ENCODE results near the gene CMYA5. TPM values are rescaled to one million over a fixed set of nuclear protein-coding genes. Genes with fewer than 3 reads are reported as not detected.
"Not testable (repeated sequence)": the region's sequence is repeated elsewhere in the genome, so short reads cannot be mapped to it uniquely, and the experiment has no call there.

CMYA5 gene
- total and polyA plus RNA-seq, 2 donors = 2.7 to 7.2 TPM

DNA sequence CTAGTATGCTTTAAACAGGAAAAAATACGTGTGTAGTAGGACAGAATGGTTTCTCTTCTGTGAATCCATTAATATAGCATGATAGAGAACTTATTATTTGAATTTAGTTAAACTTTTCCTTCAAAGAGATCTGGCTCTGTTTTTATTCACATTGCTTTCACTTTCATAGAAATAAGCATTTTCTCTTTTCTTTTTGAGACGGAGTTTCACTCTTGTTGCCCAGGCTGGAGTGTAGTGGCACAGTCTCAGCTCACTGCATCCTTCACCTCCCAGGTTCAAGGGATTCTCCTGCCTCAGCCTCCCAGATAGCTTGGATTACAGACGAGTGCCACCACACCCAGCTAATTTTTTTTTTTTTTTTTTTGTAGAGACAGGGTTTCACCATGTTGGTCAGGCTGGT is 7.5 kb upstream of the CMYA5 start:
- H3K27ac ChIP-seq (ENCODE audit: low read depth in 1 of 2, low read length in 1 of 2); H3K4me3 ChIP-seq (ENCODE audit: low read length in 2 of 2); H3K27me3 ChIP-seq (ENCODE audit: control insufficient read depth in 2 of 2, insufficient read depth in 1 of 2, low read length in 1 of 2); DNase-seq (ENCODE audit: low read depth in 6 of 9, low spot score in 9 of 9); H3K9me3 ChIP-seq (ENCODE audit: control insufficient read depth in 2 of 2, insufficient read depth in 1 of 2, low read length in 1 of 2); H3K4me1 ChIP-seq (ENCODE audit: control insufficient read depth in 2 of 2, insufficient read depth in 2 of 2, low read length in 2 of 2): not testable (repeated sequence)
- WGBS = 94% methylated on average over 3 of the region's 3 CpGs
- H3K36me3 ChIP-seq (ENCODE audit: control insufficient read depth in 2 of 2, insufficient read depth in 2 of 2, low read length in 1 of 2) = peaks cover 11 to 55% of the 10 kb centered on the region in 2 donors

DNA sequence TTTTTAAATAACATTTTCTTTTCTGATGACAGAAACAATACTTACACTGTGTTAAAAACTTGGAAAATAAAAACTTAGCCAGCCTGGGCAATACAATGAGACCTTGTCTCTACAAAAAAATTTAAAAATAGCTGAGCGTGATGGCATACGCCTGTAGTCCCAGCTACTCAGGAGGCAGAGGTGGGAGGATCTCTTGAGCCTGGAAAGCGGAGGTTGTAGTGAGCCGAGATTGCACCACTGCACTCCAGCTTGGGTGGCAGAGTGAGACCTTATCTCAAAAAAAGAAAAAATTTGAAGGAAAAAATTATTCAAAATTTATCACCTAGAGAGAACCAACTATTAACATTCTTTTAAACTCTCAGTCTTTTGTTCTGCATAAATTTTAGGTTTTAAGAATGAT is 4.9 kb upstream of the CMYA5 start:
- Histone ChIP-seq H3K9me3 (ENCODE audit: control insufficient read depth in 2 of 2, insufficient read depth in 1 of 2, low read length in 1 of 2) (no peaks in the 10 kb centered on the region), H3K27me3 (ENCODE audit: control insufficient read depth in 2 of 2, insufficient read depth in 1 of 2, low read length in 1 of 2) (peaks cover 0 to 4% of the 10 kb centered on the region in 2 donors), H3K4me1 (ENCODE audit: control insufficient read depth in 2 of 2, insufficient read depth in 2 of 2, low read length in 2 of 2) (peaks cover 0 to 5% of the 10 kb centered on the region in 2 donors), H3K27ac (ENCODE audit: low read depth in 1 of 2, low read length in 1 of 2) (no peak overlapping the region), H3K36me3 (ENCODE audit: control insufficient read depth in 2 of 2, insufficient read depth in 2 of 2, low read length in 1 of 2) (peaks cover 18 to 45% of the 10 kb centered on the region in 2 donors), H3K4me3 (ENCODE audit: low read length in 2 of 2) (no peak overlapping the region)
- WGBS = 96% methylated on average over 4 of the region's 4 CpGs
- DNase-seq (ENCODE audit: low read depth in 6 of 9, low spot score in 9 of 9) = no peak

DNA sequence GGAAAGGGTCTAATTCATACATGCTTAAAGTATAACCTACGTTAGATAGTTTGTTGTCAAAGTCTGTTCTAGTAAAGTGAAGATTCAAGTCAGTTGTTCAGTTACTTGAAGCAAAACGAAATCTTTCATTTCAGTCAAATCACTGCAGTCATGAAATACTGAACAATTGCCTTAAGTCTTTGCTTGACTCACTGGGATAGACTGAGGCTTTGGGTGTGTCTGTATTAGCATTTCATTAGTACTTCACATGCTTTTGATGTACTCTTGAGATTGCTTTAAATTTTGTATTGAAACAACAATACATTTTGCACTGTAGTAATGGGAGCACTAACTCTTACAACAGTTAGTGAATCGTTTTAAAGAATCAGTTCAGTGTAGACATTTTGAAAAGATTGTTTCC is 4.0 kb upstream of the CMYA5 start:
- Histone ChIP-seq H3K4me3 (ENCODE audit: low read length in 2 of 2) (no peak overlapping the region), H3K27me3 (ENCODE audit: control insufficient read depth in 2 of 2, insufficient read depth in 1 of 2, low read length in 1 of 2) (peaks cover 0 to 8% of the 10 kb centered on the region in 2 donors), H3K27ac (ENCODE audit: low read depth in 1 of 2, low read length in 1 of 2) (peak overlapping the region; percentile 8 to 78), H3K4me1 (ENCODE audit: control insufficient read depth in 2 of 2, insufficient read depth in 2 of 2, low read length in 2 of 2) (peaks cover 0 to 5% of the 10 kb centered on the region in 2 donors), H3K36me3 (ENCODE audit: control insufficient read depth in 2 of 2, insufficient read depth in 2 of 2, low read length in 1 of 2) (peaks cover 23 to 38% of the 10 kb centered on the region in 2 donors), H3K9me3 (ENCODE audit: control insufficient read depth in 2 of 2, insufficient read depth in 1 of 2, low read length in 1 of 2) (peaks cover 0 to 4% of the 10 kb centered on the region in 2 donors)
- DNase-seq (ENCODE audit: low read depth in 6 of 9, low spot score in 9 of 9) = peak in 2 of 9 donors; percentile 13 to 48
- 73% methylated on average over 3 of the region's 3 CpGs for WGBS

DNA sequence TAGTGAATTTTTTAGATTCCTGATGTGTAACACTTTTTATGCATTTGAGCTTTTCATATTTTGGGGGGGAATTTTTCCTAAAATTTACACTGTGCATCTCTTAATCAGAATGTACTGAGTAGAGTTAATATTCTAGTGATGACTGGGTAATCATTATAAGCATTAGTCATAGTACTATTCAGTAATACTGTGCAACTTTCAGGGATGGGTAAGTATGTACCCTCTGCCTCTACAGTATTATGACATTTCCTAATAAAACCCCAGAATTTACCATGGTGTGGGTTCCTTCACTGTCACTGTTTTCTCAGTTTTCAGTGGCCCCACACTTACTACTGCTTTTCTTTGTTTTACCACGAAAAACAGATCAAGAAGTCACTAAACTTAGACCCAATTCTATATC is 2.8 kb upstream of the CMYA5 start:
- peaks cover 0 to 4% of the 10 kb centered on the region in 2 donors for H3K9me3 ChIP-seq (ENCODE audit: control insufficient read depth in 2 of 2, insufficient read depth in 1 of 2, low read length in 1 of 2)
- H3K27me3 ChIP-seq (ENCODE audit: control insufficient read depth in 2 of 2, insufficient read depth in 1 of 2, low read length in 1 of 2) = peaks cover 0 to 8% of the 10 kb centered on the region in 2 donors
- 96% methylated on average over 1 of the region's 1 CpG for WGBS
- no peak for DNase-seq (ENCODE audit: low read depth in 6 of 9, low spot score in 9 of 9)
- H3K4me3 ChIP-seq (ENCODE audit: low read length in 2 of 2) = no peak overlapping the region
- H3K4me1 ChIP-seq (ENCODE audit: control insufficient read depth in 2 of 2, insufficient read depth in 2 of 2, low read length in 2 of 2) = peaks cover 0 to 9% of the 10 kb centered on the region in 2 donors
- H3K36me3 ChIP-seq (ENCODE audit: control insufficient read depth in 2 of 2, insufficient read depth in 2 of 2, low read length in 1 of 2) = peaks cover 23 to 35% of the 10 kb centered on the region in 2 donors
- H3K27ac ChIP-seq (ENCODE audit: low read depth in 1 of 2, low read length in 1 of 2) = no peak overlapping the region

DNA sequence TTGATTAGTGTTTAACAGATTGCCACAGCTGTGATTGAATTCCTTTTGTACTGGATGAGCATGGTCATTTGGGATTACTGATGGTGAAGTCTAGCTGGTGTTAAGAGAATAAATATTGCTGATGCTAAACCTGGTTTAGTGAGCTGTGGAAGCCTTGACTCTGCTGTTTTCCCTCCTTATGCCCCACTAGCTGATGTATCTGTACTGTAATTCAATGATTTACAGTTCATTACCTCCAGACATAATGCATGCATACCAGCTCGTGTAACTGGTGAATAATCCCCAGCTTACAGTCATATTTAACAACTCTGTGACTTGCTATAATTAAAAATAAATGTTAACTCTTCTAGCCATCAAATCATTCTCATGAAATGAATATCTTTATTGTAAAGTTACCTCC is 1.7 kb upstream of the CMYA5 start:
- Histone ChIP-seq H3K4me3 (ENCODE audit: low read length in 2 of 2) (no peak overlapping the region), H3K27ac (ENCODE audit: low read depth in 1 of 2, low read length in 1 of 2) (no peak overlapping the region), H3K36me3 (ENCODE audit: control insufficient read depth in 2 of 2, insufficient read depth in 2 of 2, low read length in 1 of 2) (peaks cover 17 to 24% of the 10 kb centered on the region in 2 donors), H3K27me3 (ENCODE audit: control insufficient read depth in 2 of 2, insufficient read depth in 1 of 2, low read length in 1 of 2) (peaks cover 0 to 8% of the 10 kb centered on the region in 2 donors), H3K4me1 (ENCODE audit: control insufficient read depth in 2 of 2, insufficient read depth in 2 of 2, low read length in 2 of 2) (peaks cover 0 to 12% of the 10 kb centered on the region in 2 donors), H3K9me3 (ENCODE audit: control insufficient read depth in 2 of 2, insufficient read depth in 1 of 2, low read length in 1 of 2) (peaks cover 0 to 4% of the 10 kb centered on the region in 2 donors)
- no peak for DNase-seq (ENCODE audit: low read depth in 6 of 9, low spot score in 9 of 9)
- WGBS = 92% methylated on average over 1 of the region's 1 CpG

DNA sequence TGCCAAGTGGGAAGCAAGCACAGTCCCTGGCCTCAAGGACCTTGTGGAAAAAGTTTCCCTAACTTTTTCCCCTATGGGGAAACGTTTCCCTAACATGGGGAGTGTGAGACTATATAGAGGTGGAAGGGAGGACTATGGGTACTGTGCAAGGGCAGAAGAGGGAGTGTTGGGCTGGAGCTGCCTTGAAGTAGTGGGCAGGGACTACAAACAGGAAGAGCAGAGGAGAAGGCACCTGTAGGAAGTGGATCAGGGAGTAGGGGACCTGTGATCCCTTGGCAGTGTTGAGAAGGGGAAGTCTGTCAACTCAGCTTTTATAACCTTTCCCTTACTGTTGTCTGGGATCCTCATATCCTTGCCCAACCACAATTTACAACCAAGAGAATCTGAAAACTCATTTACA is 1.4 kb downstream of the CMYA5 start:
- H3K4me1 ChIP-seq (ENCODE audit: control insufficient read depth in 2 of 2, insufficient read depth in 2 of 2, low read length in 2 of 2) = peaks cover 0 to 12% of the 10 kb centered on the region in 2 donors
- no peak for DNase-seq (ENCODE audit: low read depth in 6 of 9, low spot score in 9 of 9)
- no peak overlapping the region for H3K27ac ChIP-seq (ENCODE audit: low read depth in 1 of 2, low read length in 1 of 2)
- H3K27me3 ChIP-seq (ENCODE audit: control insufficient read depth in 2 of 2, insufficient read depth in 1 of 2, low read length in 1 of 2) = peaks cover 0 to 8% of the 10 kb centered on the region in 2 donors
- WGBS = 94% methylated on average over 1 of the region's 1 CpG
- peaks cover 7 to 12% of the 10 kb centered on the region in 2 donors for H3K36me3 ChIP-seq (ENCODE audit: control insufficient read depth in 2 of 2, insufficient read depth in 2 of 2, low read length in 1 of 2)
- H3K4me3 ChIP-seq (ENCODE audit: low read length in 2 of 2) = no peak overlapping the region
- peaks cover 0 to 4% of the 10 kb centered on the region in 2 donors for H3K9me3 ChIP-seq (ENCODE audit: control insufficient read depth in 2 of 2, insufficient read depth in 1 of 2, low read length in 1 of 2)

DNA sequence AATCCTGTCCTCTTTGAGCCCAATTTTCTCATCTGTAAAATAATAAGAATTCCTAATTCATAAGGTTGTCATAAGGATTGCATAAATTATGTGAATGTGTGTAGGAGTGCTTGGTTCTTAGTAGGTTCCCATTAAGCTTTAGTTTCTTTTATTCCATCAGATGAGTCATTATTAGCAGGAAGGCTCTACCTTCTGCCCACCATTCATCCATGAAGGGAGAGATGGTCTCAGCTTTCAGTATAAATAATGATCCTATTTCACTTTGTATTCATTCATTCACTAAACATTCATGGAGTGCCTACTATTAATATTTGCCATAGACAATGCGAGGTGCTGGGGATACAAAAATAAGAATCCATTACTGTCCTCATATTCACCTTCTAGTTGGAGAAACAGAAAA is 3.0 kb downstream of the CMYA5 start:
- 97% methylated on average over 1 of the region's 1 CpG for WGBS
- peaks cover 0 to 12% of the 10 kb centered on the region in 2 donors for H3K36me3 ChIP-seq (ENCODE audit: control insufficient read depth in 2 of 2, insufficient read depth in 2 of 2, low read length in 1 of 2)
- H3K4me1 ChIP-seq (ENCODE audit: control insufficient read depth in 2 of 2, insufficient read depth in 2 of 2, low read length in 2 of 2) = peaks cover 0 to 12% of the 10 kb centered on the region in 2 donors
- no peak for DNase-seq (ENCODE audit: low read depth in 6 of 9, low spot score in 9 of 9)
- peaks cover 0 to 8% of the 10 kb centered on the region in 2 donors for H3K27me3 ChIP-seq (ENCODE audit: control insufficient read depth in 2 of 2, insufficient read depth in 1 of 2, low read length in 1 of 2)
- peaks cover 0 to 4% of the 10 kb centered on the region in 2 donors for H3K9me3 ChIP-seq (ENCODE audit: control insufficient read depth in 2 of 2, insufficient read depth in 1 of 2, low read length in 1 of 2)
- H3K27ac ChIP-seq (ENCODE audit: low read depth in 1 of 2, low read length in 1 of 2) = no peak overlapping the region
- H3K4me3 ChIP-seq (ENCODE audit: low read length in 2 of 2) = no peak overlapping the region

DNA sequence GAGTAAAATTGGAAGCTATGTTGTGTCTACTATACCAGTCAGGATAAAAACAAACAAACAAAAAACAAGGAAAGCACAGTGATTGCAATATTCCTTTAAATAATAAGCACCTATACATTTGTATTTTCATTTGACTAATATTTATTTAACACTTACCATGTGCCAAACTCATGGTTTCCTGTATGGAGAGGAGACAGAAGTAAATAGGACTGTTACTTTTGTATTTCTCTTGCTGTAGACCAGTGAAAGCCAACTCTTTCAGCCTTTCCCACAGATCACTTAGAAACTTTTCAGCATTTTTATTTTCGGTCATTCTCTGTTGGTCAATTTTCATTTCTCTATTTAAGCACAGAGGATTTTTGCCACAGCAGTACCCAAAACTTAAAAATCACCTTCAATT is 4.5 kb downstream of the CMYA5 start:
- WGBS = 93% methylated on average over 1 of the region's 1 CpG
- H3K4me3 ChIP-seq (ENCODE audit: low read length in 2 of 2) = no peak overlapping the region
- H3K27ac ChIP-seq (ENCODE audit: low read depth in 1 of 2, low read length in 1 of 2) = no peak overlapping the region
- no peak for DNase-seq (ENCODE audit: low read depth in 6 of 9, low spot score in 9 of 9)
- H3K36me3 ChIP-seq (ENCODE audit: control insufficient read depth in 2 of 2, insufficient read depth in 2 of 2, low read length in 1 of 2) = peaks cover 0 to 11% of the 10 kb centered on the region in 2 donors
- peaks cover 0 to 4% of the 10 kb centered on the region in 2 donors for H3K9me3 ChIP-seq (ENCODE audit: control insufficient read depth in 2 of 2, insufficient read depth in 1 of 2, low read length in 1 of 2)
- peaks cover 0 to 11% of the 10 kb centered on the region in 2 donors for H3K4me1 ChIP-seq (ENCODE audit: control insufficient read depth in 2 of 2, insufficient read depth in 2 of 2, low read length in 2 of 2)
- peaks cover 0 to 8% of the 10 kb centered on the region in 2 donors for H3K27me3 ChIP-seq (ENCODE audit: control insufficient read depth in 2 of 2, insufficient read depth in 1 of 2, low read length in 1 of 2)

DNA sequence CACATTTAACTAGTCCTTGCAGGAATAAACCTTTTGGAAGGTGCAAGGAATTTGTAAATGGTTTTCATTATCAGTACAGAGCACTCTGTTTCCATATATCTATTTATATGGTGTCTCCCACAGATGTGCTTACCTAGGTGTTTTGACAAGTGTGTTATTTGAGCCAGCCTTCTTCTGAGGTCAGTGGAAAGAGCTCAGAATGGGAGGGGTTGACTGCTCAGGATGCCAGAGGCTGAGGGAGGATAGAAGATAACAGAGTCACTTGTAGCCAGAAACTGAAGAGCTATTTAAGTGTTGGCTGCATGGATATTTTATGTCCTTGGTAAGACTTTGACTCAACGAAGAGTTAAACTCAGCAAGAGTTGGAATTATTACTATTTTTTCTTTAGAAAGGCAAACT is 5.0 kb downstream of the CMYA5 start:
- peaks cover 0 to 5% of the 10 kb centered on the region in 2 donors for H3K27me3 ChIP-seq (ENCODE audit: control insufficient read depth in 2 of 2, insufficient read depth in 1 of 2, low read length in 1 of 2)
- no peak for DNase-seq (ENCODE audit: low read depth in 6 of 9, low spot score in 9 of 9)
- 91% methylated on average over 1 of the region's 1 CpG for WGBS
- H3K4me1 ChIP-seq (ENCODE audit: control insufficient read depth in 2 of 2, insufficient read depth in 2 of 2, low read length in 2 of 2) = peaks cover 0 to 7% of the 10 kb centered on the region in 2 donors
- no peak overlapping the region for H3K4me3 ChIP-seq (ENCODE audit: low read length in 2 of 2)
- H3K9me3 ChIP-seq (ENCODE audit: control insufficient read depth in 2 of 2, insufficient read depth in 1 of 2, low read length in 1 of 2) = peaks cover 0 to 4% of the 10 kb centered on the region in 2 donors
- H3K36me3 ChIP-seq (ENCODE audit: control insufficient read depth in 2 of 2, insufficient read depth in 2 of 2, low read length in 1 of 2) = peaks cover 0 to 6% of the 10 kb centered on the region in 2 donors
- no peak overlapping the region for H3K27ac ChIP-seq (ENCODE audit: low read depth in 1 of 2, low read length in 1 of 2)
